ENCODE results near the gene LIPN.

The LIPN gene

GRCh38 chr10:88786032-88786770 lies 26.4 kb downstream of the LIPN start:
- no peak for DNase-seq

DNA sequence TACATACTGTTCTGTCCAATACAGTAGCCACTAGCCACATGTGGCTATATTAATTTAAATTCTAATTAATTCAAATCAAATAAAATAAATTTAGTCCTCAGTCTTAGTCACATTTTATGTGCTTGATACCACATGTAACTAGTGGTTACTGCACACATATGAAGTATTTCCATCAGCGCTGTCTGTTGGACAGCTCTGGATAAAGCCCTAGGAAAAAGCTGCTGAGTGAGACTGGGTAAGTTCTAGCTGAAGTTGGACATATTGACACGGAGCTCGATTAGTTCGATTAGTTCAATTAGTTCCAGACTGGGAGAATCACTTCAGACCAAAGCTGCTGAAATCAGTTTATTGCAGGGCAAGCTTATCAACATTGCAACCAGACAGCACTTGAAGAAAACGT lies 27.6 kb downstream of the LIPN start:
- DNase-seq = no peak

DNA sequence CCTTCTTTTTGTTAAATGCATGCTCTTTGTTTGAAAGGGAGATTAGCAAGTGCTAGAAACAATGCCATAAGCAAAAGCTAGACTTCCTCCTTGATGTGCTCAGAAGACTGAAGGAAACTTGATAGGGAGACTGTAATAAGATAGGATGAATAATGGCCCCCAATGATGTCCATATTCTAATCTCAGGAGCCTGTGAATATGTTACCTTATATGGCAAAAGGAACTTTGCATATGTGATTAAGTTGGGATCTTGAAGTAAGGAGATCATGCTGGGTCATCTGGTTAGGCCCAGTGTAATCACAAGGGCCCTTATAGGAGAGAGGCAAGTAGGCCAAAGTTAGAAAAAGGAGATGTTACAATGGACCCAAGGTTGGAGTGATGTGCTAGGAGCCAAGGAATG lies 29.1 kb downstream of the LIPN start:
- DNase-seq = no peak

- DNase-seq = no peak
These were observed 32.1 kb downstream of the LIPN start for GRCh38 chr10:88791924-88792323.

GRCh38 chr10:88792661-88793060 lies 32.8 kb downstream of the LIPN start:
- DNase-seq = no peak

DNA sequence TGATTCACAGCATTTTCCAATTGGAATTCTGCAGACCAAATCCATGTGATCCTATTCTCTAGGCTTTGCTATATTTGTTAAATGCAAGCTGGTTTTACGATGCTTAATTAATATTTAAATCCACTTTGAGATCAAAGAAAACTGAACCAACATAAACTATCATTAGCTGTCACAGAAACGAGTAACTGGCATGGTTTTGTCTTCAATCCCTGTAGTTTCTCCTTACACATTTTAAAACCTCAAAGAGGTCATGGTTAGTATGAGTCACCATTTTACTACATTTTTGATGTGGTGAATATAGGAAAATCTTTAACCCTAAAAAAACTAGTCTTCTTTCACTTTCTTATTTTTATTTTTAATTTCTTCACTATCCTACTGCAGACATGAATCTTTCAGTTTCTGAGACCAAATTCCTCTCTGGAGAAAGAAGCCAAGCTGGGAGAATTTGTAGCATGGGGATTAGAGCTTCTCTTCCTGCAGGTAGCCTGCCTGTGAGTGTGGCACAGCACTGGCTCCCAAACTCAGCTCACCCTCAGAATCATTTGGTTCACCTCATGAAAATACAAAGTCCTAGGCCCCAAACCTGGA lies 34.0 kb downstream of the LIPN start:
- DNase-seq = no peak

- DNase-seq = no peak
These were observed 34.9 kb downstream of the LIPN start for GRCh38 chr10:88794731-88795130.

- DNase-seq = no peak
These were observed 40.6 kb downstream of the LIPN start for GRCh38 chr10:88800152-88801125.

GRCh38 chr10:88802523-88803285 lies 42.9 kb downstream of the LIPN start, which contains the start of gene LIPM:
TSS of gene LIPM (plus strand) at chr10:88802730. CDS start at chr10:88802897, 167 bp downstream.
- no peak for DNase-seq

GRCh38 chr10:88803641-88804040 lies 43.8 kb downstream of the LIPN start:
- no peak for DNase-seq

DNA sequence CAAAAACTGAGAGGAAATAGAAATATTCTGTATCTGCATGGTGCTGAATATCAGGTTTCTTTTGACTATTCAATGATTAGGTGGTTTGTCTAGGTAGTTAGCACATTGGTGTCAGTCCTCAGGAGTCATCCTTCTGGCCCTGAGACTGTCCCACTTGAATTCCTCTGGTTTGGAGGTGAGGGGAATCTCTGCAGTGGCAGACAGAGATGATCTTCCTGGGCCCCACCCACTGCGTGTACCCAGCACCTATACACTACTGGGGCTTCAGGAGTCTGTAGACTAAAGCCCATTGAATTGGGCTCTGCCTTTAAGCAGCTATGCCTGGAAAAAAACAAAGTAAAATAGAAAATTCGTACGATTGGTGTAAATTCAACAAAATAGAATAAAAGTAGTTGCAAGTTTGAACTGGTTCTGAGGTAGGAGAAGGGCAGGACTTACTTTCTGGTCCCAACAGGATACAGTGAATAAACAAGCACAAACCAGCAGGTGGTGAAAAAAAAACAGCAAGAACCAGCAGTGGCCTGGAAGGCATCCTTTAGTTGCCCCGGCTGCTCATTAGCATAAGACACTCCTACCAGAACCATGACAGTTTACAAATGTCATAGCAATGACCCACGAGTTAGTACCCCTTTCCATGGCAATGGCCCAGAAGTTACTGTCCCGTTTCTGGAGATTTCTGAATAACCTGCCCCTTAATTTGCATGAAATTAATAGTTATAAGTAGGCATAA lies 44.4 kb downstream of the LIPN start:
- DNase-seq = no peak

GRCh38 chr10:88805361-88805760 lies 45.5 kb downstream of the LIPN start:
- no peak for DNase-seq

- no peak for DNase-seq
These were observed 46.1 kb downstream of the LIPN start for GRCh38 chr10:88805924-88806323.

- DNase-seq = no peak
These were observed 49.8 kb downstream of the LIPN start for GRCh38 chr10:88809621-88810020.

DNA sequence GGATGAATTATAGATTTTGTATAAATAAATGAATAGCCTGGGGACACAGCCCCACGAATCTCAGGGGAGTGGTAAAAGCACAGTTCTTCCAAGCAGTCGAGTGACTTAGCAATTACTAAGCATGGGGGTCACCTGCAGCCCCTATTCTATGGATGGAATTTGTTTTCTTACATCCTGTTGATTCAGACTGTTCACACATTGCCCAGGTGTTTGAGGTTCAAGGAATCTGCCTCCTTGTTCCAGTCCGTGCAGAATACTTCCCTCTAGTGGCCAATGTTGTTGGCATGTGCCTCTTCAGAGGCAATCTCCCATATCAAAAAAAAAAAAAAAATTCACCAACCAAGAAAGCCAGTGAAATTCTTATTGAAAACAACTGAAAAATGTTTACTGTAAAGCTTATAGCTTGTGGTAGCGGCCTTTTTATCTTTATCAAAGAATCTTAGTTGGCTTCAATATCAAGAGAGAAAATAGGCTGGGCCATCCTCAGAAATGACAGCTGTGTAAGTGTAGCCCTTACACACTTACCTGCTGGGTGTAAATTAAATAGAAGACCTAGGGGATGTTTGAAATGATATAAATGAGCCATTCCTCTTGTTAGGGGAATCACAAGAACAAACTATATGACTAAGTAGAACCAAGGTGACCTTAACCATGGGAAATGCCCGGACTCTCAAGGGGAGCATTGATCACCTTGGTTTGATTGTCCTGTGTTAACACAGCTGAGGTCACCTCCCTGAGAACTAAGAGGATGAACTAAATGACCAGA lies 50.6 kb downstream of the LIPN start:
- no peak for DNase-seq

- DNase-seq = no peak
These were observed 53.4 kb downstream of the LIPN start for GRCh38 chr10:88813200-88813599.

DNA sequence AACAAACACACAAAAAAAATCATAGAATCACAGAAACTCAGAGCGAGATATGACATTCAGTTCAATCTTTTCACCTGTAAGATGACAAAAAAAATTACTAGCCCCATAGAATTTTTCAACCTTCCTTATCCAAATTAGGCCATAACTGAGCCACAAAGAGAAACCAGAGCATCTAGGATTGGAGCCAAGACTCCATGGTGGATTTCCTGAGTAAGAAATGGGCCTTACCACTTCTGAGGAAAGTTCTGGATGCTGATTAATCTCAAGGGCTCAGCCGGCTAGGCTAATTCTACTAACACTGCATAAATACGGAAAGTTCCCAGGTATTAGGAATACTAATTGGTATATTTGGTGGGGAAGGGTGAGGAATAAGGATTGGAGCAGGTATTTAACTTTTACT lies 59.5 kb downstream of the LIPN start:
- DNase-seq = no peak

DNA sequence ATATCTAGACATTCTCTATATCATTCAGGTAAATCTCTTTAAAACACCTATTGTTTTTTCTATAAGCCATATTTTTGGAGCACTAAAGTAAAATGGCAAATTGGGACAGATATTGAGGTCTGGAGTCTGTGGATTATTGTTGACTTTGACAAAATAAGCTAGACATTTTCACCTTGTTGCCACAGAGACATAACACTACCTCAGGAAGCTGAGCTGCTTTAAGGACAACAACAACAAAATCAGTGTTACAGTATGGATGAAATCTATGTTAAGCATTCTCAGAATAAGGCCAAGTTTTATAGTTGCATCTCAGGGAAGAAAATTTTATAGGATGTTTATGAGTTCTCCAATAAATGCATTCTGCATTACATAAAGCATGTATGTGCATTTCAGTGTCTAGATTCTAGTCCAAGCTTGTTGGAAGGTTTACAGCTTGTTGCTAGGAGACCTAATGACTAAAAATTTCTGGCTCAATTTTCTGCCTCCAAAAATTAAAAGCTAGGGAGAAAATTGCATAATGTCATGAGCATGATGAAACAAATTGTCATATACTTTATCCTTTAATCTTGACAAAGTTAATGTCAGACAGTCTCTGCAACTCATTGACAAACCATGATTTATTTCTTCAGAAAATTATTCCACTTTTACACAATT lies 61.1 kb downstream of the LIPN start:
- DNase-seq = no peak

- no peak for DNase-seq
These were observed 66.6 kb downstream of the LIPN start for GRCh38 chr10:88826388-88826787.

- DNase-seq = no peak
These were observed 67.9 kb downstream of the LIPN start for GRCh38 chr10:88827671-88828070.

DNA sequence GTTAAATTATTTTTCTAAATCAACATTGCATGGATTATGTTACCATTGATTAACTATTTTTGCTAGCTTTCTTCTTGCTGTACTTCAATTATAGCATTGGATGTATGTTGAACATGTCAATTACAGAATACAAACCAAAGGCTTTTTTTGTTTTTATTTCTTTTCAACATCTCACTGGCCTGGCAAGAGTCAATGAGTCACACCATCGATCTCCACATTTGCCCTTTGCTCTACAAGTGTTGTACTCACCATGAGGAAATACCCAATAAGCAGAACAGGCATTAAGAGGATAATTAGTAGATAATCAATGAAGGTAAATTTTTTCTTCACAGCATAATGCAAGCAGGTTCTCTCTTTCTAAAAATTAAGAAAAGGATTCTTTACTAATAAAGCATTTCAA lies 68.5 kb downstream of the LIPN start:
- no peak for DNase-seq
